ENCODE results near the gene C16orf89.

DNA sequence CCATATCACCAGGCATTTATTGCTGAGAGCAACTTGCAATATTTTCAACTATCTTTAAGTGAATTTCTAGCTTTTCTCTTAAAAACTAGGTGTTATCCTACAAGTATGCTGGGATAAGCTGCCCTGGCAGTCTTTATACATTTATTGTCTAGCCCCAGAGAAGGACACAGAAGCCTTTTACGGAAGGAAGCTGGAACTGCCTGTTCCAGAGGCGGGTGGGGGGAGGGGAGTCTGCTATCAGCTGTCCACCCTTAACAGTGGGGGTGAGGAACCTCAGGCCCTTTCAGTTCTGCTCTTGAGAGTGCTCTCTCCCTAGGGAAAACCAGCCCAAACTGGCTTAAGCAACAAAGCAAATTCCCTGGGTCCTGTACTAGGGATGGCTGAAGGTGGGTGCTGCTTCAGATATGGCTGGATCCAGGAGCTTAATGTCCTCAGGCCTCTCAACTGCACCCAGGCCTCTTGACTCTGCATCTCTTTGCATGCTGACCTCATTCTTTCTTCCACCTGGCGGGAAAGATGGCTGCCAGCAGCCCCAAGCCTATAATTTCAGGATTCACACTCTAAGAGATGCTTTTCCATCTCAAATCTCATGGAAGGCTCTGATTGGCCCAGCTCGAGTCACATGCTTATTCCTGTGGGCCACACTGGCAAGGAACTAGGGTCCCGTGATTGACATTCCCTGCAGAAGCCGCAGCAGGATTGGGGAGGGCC is 48.6 kb downstream of the C16orf89 start:
- TF ChIP-seq GATA2 (CRISPR knock-in tag; IDR thresholded peaks at IDR 0.05) (no peak), YY1 (IDR thresholded peaks at IDR 0.05; ENCODE audit: low read depth) (no peak), RAD21 (IDR thresholded peaks at IDR 0.05; ENCODE audit: low read length) (no peak), EZH2phosphoT487 (IDR thresholded peaks at IDR 0.05; ENCODE audit: borderline replicate concordance, low read depth) (no peak), SIN3A (IDR thresholded peaks at IDR 0.05; ENCODE audit: borderline replicate concordance, low read depth, low read length) (no peak), TAF1 (IDR thresholded peaks at IDR 0.05; ENCODE audit: borderline replicate concordance, low read depth, low read length) (no peak), GABPA (IDR thresholded peaks at IDR 0.05; ENCODE audit: low read depth) (no peak), EP300 (IDR thresholded peaks at IDR 0.05; ENCODE audit: borderline replicate concordance in 1 of 2, low read depth in 1 of 2, low read length in 1 of 2) (no peak), TEAD4 (IDR thresholded peaks at IDR 0.05; ENCODE audit: borderline replicate concordance, insufficient read depth) (no peak), RFX5 (IDR thresholded peaks at IDR 0.05; ENCODE audit: low read length) (no peak)
- TF ChIP-seq, protein P1, sequence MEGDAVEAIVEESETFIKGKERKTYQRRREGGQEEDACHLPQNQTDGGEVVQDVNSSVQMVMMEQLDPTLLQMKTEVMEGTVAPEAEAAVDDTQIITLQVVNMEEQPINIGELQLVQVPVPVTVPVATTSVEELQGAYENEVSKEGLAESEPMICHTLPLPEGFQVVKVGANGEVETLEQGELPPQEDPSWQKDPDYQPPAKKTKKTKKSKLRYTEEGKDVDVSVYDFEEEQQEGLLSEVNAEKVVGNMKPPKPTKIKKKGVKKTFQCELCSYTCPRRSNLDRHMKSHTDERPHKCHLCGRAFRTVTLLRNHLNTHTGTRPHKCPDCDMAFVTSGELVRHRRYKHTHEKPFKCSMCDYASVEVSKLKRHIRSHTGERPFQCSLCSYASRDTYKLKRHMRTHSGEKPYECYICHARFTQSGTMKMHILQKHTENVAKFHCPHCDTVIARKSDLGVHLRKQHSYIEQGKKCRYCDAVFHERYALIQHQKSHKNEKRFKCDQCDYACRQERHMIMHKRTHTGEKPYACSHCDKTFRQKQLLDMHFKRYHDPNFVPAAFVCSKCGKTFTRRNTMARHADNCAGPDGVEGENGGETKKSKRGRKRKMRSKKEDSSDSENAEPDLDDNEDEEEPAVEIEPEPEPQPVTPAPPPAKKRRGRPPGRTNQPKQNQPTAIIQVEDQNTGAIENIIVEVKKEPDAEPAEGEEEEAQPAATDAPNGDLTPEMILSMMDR (IDR thresholded peaks at IDR 0.05): no peak
- TF ChIP-seq, protein P2, sequence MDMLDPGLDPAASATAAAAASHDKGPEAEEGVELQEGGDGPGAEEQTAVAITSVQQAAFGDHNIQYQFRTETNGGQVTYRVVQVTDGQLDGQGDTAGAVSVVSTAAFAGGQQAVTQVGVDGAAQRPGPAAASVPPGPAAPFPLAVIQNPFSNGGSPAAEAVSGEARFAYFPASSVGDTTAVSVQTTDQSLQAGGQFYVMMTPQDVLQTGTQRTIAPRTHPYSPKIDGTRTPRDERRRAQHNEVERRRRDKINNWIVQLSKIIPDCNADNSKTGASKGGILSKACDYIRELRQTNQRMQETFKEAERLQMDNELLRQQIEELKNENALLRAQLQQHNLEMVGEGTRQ (IDR thresholded peaks at IDR 0.05; ENCODE audit: borderline replicate concordance, low read depth, low read length): no peak

Data from SK-N-SH (cell line).